H4 (cell line): ENCODE measurements around the gene F10. TPM values are rescaled to one million over a fixed set of nuclear protein-coding genes. Genes with fewer than 3 reads are reported as not detected.
"Not testable (repeated sequence)": the region's sequence is repeated elsewhere in the genome, so short reads cannot be mapped to it uniquely, and the experiment has no call there.

ENCODE experiments used
- DNase-seq: peaks from one replicate; pipeline ENCODE4 v3.0.0-alpha.2; 2015; ENCODE audit warnings: low spot score
- total RNA-seq: library from RNA; depleted of rRNA; stranded (reverse); fragments of >200 nt; shearing (Covaris generic); gene quantifications from 2 replicates; pipeline ENCODE4 v1.2.3, GENCODE V29; 2014; rRNA removed

Gene F10
- total RNA-seq = not detected in 2 replicates

DNA sequence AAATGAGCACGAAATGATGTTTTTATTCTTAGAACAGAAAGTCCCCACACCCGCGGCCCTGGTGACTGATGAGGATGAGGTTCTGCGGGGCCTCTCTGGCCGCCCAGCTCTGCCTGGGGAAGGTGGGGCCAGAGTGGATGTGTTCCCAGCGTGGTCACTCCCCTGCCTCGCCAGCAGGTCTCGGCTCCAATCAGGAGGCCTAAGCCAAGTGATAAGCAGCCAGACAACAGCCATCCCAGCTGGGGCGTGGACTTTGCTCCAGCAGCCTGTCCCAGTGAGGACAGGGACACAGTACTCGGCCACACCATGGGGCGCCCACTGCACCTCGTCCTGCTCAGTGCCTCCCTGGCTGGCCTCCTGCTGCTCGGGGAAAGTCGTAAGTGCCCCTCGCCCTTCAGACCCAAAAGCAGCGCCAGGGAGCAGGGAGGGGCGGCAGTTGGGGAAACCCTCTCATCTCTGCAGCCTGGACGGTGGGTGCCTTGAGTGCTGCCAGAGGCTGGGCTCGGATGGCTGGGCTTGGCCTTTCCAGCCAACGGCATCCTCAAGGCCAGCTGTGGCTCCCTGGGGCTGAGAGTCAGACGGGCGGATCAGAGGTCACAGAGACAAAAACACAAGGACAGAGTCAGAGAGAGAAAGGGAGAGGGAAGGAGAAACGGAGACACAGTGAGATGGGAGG lies at the start of gene F10:
Gene F10 (plus strand): TSS at position 250 of the 676 bp plus-strand sequence. CDS start 57 bp downstream, at position 307.
- no peak for DNase-seq

- no peak for DNase-seq
Measured at GRCh38 chr13:113073942-113074341, 48.7 kb upstream of the F10 start.

GRCh38 chr13:113074401-113074800 lies 48.2 kb upstream of the F10 start:
- no peak for DNase-seq

DNA sequence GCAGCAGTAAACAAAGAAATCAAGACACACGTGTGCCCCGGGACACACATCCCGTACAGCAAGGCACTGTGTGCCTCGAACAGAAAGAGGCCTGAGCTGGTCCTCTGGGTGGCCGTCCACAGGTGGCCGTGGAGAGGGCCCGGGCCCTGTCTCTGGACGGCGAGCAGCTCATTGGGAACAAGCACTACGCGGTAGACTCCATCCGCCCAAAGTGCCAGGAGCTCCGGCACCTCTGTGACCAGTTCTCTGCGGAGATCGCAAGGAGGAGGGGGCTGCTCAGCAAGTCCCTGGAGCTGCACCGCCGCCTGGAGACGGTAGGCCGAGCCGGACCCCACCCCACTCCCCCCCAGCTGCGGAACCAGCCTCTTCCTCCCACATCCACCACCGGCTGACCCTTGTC lies 47.7 kb upstream of the F10 start:
- no peak for DNase-seq

- no peak for DNase-seq
Measured at GRCh38 chr13:113075711-113076110, 46.9 kb upstream of the F10 start.

GRCh38 chr13:113076681-113077401 lies 45.8 kb upstream of the F10 start:
- DNase-seq = no peak

- no peak for DNase-seq
Measured at GRCh38 chr13:113077566-113077952, 45.0 kb upstream of the F10 start.

- DNase-seq = no peak
Measured at GRCh38 chr13:113077953-113078901, 44.4 kb upstream of the F10 start.

GRCh38 chr13:113078902-113079780 lies 43.5 kb upstream of the F10 start:
- DNase-seq = no peak

- DNase-seq = not testable (repeated sequence)
Measured at GRCh38 chr13:113079781-113080080, 42.9 kb upstream of the F10 start.

- DNase-seq = no peak
Measured at GRCh38 chr13:113080361-113080831, 42.2 kb upstream of the F10 start.

DNA sequence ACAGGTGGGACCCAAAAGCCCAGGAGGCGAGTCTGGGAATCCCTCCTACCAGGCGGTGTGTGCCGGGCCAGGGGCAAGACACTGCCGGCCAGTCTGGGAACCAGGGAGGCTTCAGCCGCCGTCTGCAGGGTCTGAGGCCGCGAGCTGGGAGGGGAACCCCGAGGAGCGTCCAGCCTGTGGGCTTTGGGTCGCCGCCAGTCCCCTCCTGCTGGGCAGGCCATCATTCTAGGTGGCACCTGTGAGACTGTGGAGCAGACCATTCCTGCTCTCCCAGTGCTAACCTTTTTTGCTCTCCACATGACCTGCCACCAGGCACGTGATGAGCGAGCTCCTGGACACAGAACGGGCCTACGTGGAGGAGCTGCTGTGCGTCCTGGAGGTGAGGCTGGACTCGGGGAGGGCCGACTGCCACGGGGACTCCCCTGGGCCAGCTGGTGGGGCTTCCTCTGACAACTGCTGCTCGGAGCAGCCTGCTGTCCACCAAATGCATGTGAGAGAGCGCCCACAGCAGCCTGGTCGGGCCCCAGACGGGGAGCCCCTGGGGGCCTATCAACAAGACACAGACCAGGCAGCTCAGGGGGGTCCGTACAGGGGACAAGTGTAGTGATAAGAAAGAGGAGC lies 41.6 kb upstream of the F10 start:
- no peak for DNase-seq

GRCh38 chr13:113082198-113083021 lies 40.2 kb upstream of the F10 start:
- no peak for DNase-seq

- no peak for DNase-seq
Measured at GRCh38 chr13:113083022-113083373, 39.6 kb upstream of the F10 start.

- DNase-seq = no peak
Measured at GRCh38 chr13:113083402-113084061, 39.1 kb upstream of the F10 start.

- DNase-seq = no peak
Measured at GRCh38 chr13:113084094-113084942, 38.3 kb upstream of the F10 start.

- DNase-seq = no peak
Measured at GRCh38 chr13:113084943-113085540, 37.6 kb upstream of the F10 start.
